NT2/D1 (cell line): Measurements from ENCODE around the gene ERBB4.

Experiments used
- DNase-seq: peaks from one replicate; pipeline ENCODE4 v3.0.0-alpha.2; 2011; ENCODE audit warnings: low read depth, low spot score
- H3K27me3 ChIP-seq: 2 replicates; pipeline ENCODE4 v1.6.0; 2011; ENCODE audit warnings: mild to moderate bottlenecking; ENCODE audit not compliant: insufficient read length, insufficient read depth
- H3K36me3 ChIP-seq: 2 replicates; pipeline ENCODE4 v1.6.1; 2011; ENCODE audit warnings: mild to moderate bottlenecking, low read length, mixed read lengths; ENCODE audit not compliant: insufficient read depth, insufficient read length
- H3K4me1 ChIP-seq: 2 replicates; pipeline ENCODE4 v1.5.1; 2011; ENCODE audit not compliant: insufficient read depth, insufficient read length
- H3K4me3 ChIP-seq: 2 replicates; pipeline ENCODE4 v1.5.1; 2011; ENCODE audit warnings: low read depth; ENCODE audit not compliant: insufficient read length
- H3K9ac ChIP-seq: 2 replicates; pipeline ENCODE4 v1.6.0; 2011; ENCODE audit warnings: low read depth; ENCODE audit not compliant: insufficient read length
- H3K9me3 ChIP-seq: 2 replicates; pipeline ENCODE4 v1.5.1; 2011; ENCODE audit warnings: mild to moderate bottlenecking, low read length; ENCODE audit not compliant: insufficient read depth
- SUZ12 ChIP-seq: IDR thresholded peaks from 2 replicates; pipeline ENCODE4 v1.6.1; 2011; ENCODE audit not compliant: insufficient read length, insufficient read depth; ENCODE audit errors: extremely low read depth
- YY1 ChIP-seq: IDR thresholded peaks from 2 replicates; pipeline ENCODE4 v1.6.1; 2011; ENCODE audit not compliant: insufficient read length, insufficient read depth
- ZNF274 ChIP-seq: IDR thresholded peaks from 2 replicates; pipeline ENCODE4 v1.6.1; 2011; ENCODE audit warnings: mild to moderate bottlenecking, low read depth, low read length

ERBB4 gene

GRCh38 chr2:212547716-212548454 lies 9.3 kb upstream of the ERBB4 start:
- DNase-seq = no peak
- H3K4me3 ChIP-seq = no peak overlapping the region
- no peaks in the 10 kb centered on the region for H3K4me1 ChIP-seq
- H3K9me3 ChIP-seq = no peaks in the 10 kb centered on the region
- H3K27me3 ChIP-seq = no peaks in the 10 kb centered on the region
- TF ChIP-seq ZNF274 (no peak), YY1 (no peak), SUZ12 (no peak)
- no peaks in the 10 kb centered on the region for H3K36me3 ChIP-seq
- no peak overlapping the region for H3K9ac ChIP-seq

GRCh38 chr2:212546669-212547068 lies 8.1 kb upstream of the ERBB4 start:
- no peaks in the 10 kb centered on the region for H3K4me1 ChIP-seq
- TF ChIP-seq SUZ12 = no peak
- TF ChIP-seq YY1 = no peak
- TF ChIP-seq ZNF274 = no peak
- no peak overlapping the region for H3K4me3 ChIP-seq
- no peak for DNase-seq
- H3K36me3 ChIP-seq = no peaks in the 10 kb centered on the region
- no peaks in the 10 kb centered on the region for H3K27me3 ChIP-seq
- H3K9ac ChIP-seq = no peak overlapping the region
- no peaks in the 10 kb centered on the region for H3K9me3 ChIP-seq

- Histone ChIP-seq H3K4me3 (no peak overlapping the region), H3K27me3 (peaks cover 52% of the 10 kb centered on the region), H3K36me3 (no peaks in the 10 kb centered on the region), H3K9ac (no peak overlapping the region), H3K9me3 (no peaks in the 10 kb centered on the region), H3K4me1 (no peaks in the 10 kb centered on the region)
- TF ChIP-seq ZNF274 (no peak), SUZ12 (no peak), YY1 (no peak)
- DNase-seq = no peak
Measured at GRCh38 chr2:212540341-212540740, 1.7 kb upstream of the ERBB4 start.

- Histone ChIP-seq H3K4me3 (peak overlapping the region; percentile 72), H3K9me3 (no peaks in the 10 kb centered on the region), H3K36me3 (no peaks in the 10 kb centered on the region), H3K4me1 (no peaks in the 10 kb centered on the region), H3K9ac (peak overlapping the region; percentile 85), H3K27me3 (peaks cover 62% of the 10 kb centered on the region)
- no peak for DNase-seq
- no peak for TF ChIP-seq SUZ12
- no peak for TF ChIP-seq YY1
- no peak for TF ChIP-seq ZNF274
Measured at GRCh38 chr2:212539072-212539880, 674 bp upstream of the ERBB4 start.

GRCh38 chr2:212537726-212538304 lies 787 bp downstream of the ERBB4 start:
- no peak for DNase-seq
- TF ChIP-seq ZNF274 (no peak), YY1 (no peak), SUZ12 (peak; percentile 75)
- no peaks in the 10 kb centered on the region for H3K36me3 ChIP-seq
- no peaks in the 10 kb centered on the region for H3K9me3 ChIP-seq
- H3K4me1 ChIP-seq = no peaks in the 10 kb centered on the region
- peak overlapping the region; percentile 72 for H3K4me3 ChIP-seq
- peaks cover 66% of the 10 kb centered on the region for H3K27me3 ChIP-seq
- H3K9ac ChIP-seq = peak overlapping the region; percentile 85

- H3K27me3 ChIP-seq = peaks cover 66% of the 10 kb centered on the region
Measured at GRCh38 chr2:212536817-212537725, 1.5 kb downstream of the ERBB4 start.

More at GRCh38 chr2:212536817-212537725, 1.5 kb downstream of the ERBB4 start:
- Histone ChIP-seq H3K4me3 (peak overlapping the region; percentile 72), H3K9me3 (no peaks in the 10 kb centered on the region), H3K4me1 (no peaks in the 10 kb centered on the region), H3K9ac (peak overlapping the region; percentile 61), H3K36me3 (no peaks in the 10 kb centered on the region)
- no peak for TF ChIP-seq ZNF274
- TF ChIP-seq YY1 = no peak
- TF ChIP-seq SUZ12 = no peak
- no peak for DNase-seq
